HG02840 (cell line): ENCODE results near the gene NTSR1.

ENCODE experiments used
- ATAC-seq: cut with Tn5 transposase; IDR thresholded peaks from one replicate; pipeline ENCODE4 v1.9.1; 2021; ENCODE audit warnings: mild to moderate bottlenecking, moderate library complexity, moderate number of reproducible peaks; ENCODE audit not compliant: unreplicated experiment, low FRiP score

The NTSR1 gene

DNA sequence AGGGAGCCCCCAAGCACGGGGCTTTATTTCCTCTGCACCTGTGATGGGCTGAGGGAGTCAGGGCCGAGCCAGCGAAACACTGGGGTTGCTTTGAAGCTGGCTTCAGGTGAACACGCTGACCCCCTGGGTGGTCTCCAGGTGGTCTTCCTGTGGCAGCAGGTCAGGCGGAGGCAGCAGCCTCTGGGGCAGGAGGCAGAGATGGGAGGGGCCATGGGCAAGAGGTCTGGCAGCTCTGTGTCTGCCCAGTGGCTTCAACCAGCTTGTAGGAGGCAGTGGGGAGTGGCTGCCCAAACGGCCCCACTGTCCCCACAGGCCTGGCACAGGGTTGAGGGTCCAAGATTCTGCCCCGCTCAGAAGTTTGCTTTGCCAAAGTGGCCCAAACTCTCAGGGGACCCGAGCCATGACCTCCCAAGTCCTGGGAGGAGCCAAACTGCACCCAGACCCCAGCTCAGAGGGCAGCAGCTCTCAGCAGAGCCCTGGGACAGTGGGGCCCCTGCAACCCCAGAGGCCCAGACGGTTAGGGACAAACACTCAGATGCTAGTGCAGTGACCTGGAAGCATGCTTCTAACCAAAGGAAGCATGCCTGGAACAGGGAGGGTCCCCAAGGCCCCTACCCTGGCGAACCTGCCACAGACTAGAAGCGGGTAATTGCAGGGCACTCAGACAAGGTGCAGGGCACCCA, 15.3 kb downstream of the NTSR1 start:
- no peak for ATAC-seq

DNA sequence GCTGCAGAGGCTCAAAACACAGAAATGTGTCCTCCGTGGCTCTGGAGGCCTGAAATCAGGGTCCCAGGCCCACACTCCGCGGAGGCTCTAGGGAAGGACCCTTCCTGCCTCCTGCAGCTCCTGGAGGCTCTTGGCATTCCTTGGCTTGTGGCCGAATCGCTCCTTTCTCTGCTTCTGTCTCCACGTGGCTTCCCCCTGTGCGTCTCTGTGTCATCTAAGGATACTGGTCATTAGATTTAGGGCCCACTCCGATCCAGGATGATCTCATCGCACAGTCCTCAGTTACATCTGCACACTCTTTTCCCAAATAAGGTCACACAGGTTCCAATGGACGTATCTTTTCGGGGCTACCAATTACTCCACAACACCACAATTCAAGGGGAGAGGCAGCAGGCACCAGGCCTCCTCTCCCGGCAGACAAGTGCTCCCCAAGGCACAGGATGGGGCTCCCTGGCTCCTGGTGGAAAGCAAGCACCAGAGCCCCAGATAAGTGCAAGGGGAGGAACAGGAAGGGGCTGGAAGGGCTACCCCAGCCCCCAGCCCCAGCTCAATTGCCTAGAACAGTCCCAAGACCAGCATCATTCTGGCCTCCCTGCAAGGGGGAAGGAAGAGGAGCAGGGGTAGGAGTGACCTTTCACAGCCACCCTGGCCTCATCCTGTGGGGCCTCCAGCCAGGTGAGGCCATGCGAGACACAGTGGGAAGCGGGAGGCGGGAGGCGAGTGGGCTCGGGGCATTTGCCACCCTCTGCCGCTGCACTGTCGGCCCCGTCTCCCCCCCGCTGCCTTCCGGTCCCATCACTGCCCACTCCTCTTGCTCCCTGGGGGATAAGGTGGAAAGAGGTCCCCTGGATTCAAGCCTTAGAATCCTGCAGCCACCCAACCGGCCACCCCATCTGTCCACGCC, 16.3 kb downstream of the NTSR1 start:
- ATAC-seq = no peak

DNA sequence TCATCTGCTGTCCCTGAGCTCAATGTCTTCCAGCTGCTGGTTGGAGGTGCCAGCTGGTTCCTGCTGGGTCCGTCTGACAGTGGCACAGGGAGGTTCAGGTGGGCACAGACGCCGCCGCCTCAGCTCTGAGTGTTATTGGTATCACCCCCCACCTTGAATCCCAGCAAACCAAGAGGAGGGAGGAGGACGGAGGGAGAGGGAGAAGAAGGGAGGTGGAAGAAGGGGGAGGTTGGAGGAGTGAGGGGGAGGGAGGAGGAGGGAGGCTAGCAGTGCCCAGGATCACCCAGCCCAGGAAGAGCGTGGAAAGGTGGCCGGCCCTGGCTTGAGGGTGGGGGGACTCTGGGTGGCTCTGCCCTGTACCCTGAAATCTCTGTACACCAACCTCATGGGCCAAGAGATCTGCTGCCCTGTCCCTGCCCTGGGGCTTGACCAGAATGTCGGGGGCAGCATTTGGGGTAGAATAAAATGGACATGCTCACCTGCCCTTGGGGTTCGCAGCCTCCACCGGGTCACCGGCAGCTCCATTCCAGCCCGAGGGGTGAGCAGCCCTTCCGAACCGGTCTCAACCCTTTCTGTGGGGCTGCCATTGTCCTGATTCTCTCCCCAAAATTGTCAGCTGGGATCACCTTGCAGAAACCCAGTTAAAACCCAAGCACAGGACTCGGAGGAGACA, 17.1 kb downstream of the NTSR1 start:
- no peak for ATAC-seq

DNA sequence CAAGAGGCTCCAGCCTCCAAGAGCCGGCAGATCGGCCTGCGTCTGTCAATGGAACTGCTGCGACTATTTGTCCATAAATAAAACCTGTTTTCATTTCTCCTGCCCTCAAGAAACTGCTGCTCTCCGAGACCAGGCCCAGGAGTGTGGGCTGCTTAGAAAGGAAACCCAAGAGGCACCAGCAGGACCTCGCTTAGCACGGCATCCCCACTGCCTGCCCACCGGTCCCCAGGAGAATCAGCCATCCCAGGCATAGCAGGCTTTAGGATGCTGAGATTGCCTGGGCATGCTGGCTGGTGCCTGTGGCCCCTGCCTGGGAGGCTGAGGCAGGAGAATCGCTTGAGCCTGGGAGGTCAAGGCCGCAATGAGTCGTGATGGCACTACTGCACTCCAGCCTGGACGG, 17.6 kb downstream of the NTSR1 start:
- no peak for ATAC-seq

DNA sequence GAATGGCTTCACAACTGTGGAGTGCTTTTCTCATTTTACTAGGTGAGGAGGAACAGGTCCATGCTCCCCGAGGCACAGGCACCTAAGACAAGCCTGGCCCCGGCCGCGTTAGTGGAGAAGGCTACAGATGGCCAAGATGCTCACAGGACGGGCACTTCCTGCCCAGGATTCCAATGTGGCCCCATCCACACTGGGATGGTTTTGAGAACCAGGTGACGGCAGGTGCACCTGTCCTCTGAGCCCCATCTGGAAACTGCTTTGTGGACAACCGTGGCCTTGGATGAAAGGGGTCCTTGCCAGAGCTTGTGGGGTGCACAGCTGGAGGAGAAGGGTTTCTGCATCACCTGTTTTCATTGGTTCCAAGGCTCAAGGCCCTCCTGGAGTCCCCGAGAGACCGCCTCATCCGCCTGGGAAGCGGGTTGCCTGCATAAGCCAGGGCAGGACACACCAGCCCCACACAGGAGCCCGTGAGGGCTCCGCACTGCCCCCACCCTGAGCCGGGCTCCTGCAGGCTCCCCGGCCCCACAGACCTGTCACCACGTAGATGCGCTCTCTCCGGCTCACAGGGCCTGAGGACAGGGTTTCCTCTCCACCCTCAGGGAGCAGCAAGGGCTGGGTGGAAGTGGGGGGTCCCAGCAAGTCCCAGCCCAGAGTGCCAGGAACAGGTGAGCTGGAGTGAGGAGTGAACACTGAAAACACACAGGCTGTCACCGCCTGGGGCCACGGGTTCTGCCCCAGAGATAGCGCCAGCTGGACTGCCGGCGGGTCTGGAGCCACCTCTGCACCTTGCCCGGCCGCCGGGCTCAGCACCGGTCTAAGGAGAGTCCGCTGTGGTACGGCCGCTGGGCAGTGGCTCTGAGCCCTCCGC, 18.3 kb downstream of the NTSR1 start:
- no peak for ATAC-seq

DNA sequence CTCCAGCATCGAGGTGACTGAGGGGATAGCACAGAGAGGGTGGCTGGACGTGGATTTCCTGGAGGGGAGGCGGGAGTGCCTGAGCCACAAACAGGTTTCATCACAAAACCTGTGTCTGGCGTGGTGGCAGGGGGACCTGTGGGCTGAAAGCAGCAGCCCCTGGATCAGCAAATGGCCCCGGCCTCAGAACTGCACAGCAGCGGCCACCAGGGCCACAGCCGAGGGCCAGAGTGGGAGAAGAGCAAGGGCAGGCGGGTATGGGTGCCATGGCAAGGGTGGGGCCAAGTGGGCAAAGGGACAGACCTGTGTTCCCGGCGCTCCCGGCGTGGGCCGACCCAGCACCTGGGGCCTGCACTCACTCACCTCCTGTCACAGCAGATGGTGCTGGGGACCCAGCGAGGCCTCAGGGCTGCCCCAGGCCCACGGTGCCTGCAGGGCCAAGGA, 19.0 kb downstream of the NTSR1 start:
- no peak for ATAC-seq

DNA sequence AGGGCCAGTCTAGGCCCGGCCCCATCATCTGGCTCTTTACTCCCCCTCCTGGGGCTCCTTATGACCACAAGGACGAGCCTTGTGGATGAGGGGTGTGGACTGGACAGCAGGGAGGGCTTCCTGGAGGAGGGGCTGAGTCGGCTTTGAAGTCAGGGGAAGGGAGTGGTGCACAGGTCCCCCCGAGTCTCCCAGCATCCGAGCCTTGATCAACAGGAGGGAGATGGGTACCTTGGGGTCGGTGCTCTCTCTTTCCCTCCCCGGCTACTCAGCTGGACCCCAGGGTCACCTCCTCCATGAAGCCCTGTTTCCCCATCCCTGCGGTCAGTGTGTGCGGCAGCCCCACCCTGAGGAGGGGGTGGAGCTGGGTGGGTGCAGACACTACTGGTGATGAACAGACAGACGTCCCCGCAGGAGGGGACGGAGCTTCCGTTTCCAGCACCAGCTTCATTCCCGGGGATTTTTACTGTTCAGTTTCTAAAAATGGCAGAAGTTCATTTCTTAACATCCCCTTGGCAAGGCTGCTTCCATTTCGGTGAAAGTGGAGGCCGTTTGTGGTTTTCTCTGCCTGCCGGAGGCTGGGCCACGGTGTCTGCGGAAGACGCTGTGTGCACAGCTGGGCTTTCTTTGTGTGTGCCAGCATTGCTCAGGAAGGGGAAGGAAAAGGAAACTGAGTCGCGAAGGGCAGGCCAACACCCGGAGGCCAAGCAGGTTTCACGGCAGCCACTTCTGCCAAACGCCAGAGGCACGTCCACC, 19.6 kb downstream of the NTSR1 start:
- ATAC-seq = no peak

DNA sequence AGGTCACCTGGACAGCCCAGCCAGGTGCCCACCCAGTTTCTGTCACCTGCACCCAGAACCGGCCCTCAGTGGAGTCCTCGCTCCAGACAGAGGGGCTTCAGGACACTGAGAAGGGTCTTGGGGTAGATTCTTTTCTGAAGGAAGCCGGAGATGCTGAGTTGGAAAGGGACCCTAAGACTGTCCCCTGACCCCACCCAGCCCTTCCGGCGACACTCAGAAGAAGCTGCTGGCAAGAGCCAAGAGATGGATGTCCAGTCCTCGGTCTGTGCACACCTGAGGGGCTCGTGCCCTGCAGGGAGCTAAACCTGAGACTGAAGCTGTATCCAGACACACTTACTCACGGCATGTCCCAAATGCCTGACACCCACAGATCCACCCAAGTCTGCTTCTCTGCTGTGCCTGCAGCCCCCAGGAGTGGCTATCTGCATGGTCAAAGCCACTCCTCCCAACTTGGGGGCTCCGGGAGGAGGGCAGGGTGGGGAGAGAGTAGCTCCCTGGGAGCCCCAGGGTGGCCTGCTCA, 20.2 kb downstream of the NTSR1 start:
- ATAC-seq = no peak

DNA sequence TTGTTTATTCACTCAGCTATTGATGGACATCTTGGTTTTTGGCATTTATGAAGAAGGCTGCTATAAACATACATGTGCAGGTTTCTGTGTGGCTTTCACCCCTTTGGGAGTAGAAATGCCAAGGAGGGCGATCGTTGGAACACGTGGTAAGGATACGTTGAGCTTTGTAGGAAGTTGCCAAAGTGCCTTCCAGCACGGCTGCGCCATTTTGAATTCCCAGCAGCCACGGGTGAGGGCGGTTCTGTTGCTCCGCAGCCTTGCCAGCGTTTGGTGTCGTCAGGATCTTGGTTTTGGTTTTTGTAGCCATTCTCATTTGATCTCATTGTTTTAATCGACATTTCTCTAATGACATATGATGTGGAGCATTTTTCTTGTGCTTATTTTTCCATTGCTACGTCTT, 21.8 kb downstream of the NTSR1 start:
- no peak for ATAC-seq

DNA sequence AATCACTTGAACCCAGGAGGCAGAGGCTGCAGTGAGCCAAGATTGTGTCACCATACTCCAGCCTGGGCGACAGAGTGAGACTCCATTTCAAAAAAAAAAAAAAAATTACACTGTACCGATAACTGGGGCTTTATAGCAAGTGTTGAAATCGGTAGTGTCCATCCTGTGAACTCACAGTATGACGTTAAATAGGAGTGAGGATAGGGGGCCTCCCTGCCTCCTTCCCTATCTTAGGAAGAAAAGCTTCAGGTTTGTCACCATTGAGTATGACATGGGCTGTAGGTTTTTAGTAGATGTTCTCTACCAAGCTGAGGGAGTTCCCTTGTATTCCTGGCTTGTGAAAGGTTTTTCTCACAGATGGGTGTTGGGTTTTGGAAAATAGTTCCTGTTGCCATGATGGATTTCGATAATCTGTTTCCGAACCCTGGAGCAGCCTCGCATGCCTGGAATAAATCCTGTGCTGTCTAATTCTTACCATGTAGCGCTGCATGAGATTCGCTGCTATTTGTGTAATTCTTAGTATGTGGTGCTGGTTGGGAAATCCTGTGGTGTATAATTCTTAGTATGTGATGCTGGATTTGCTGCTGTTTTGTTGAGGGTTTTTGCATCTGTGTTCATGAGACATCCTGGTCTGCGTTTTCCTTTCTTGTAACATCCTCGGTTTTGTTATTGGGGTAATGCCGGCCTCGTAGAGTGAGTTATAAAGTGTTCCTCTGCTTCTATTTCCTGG, 23.6 kb downstream of the NTSR1 start:
- ATAC-seq = no peak

DNA sequence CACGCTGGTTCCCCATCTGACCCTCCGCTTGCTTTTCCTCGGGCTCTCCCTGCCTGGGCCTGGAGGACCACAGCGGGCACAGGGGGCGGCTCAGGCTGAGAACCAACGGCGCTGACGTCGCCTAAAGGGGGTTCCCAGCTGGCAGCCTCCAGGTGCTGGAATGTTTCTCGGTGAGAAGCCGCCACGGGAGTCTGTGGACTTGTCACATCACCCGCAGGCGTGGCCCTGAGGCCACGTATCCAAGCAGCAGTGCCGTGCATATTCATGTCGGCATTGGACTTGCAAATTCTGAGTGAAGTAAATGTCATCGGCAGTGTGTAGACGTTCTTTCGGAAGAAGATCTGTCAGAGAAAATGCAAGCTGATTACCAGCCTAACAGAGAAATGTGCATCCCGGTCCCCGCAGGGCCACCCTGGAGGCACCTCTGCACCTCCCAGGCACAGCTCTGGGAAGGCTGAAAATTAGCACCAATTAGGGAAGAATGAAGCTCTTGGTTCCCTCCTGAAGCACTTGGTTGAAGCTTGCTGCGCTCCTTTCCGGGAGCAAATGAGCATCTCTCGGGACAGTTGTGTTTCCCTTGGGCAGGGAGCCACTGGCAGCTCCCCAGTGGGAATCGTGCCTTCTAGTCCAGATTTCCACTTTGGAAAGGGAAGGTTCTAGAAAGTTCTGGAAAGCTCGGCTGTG, 24.3 kb downstream of the NTSR1 start:
- ATAC-seq = no peak

DNA sequence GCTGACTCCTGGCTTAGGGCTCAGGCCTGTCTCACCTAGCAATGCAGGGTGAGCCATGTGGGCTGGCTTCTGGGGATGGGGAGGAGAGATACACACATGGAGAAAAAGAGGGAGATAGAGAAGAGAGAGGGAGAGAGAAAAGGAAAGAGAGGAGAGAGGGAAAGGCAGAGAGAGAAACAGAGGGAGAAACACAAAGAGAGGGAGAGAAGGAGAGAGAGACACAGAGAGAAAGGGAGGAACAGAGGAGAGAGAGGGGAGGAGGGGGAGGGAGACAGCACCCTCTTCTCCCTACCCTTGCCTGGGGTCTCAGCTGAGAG, 24.8 kb downstream of the NTSR1 start:
- no peak for ATAC-seq

DNA sequence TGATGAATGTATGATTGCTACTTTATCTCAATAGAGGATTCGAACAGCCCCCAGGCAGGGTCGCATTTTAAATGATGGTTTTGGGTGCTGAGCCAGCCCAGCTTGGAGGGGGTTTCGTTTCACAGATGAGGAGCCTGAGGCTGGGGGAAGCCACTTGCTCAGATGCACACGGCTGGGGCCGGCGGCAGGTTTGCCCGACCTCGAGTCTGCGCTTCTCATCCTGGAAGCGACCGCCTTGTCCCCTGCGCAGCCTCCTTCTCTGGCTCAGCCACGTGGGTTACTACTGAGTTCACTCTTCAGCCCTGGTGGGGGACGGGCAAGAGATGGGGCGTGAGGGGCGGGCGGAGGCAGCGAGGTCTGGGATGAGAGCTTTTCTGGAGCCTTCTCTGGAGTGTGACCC, 25.3 kb downstream of the NTSR1 start:
- ATAC-seq = no peak

DNA sequence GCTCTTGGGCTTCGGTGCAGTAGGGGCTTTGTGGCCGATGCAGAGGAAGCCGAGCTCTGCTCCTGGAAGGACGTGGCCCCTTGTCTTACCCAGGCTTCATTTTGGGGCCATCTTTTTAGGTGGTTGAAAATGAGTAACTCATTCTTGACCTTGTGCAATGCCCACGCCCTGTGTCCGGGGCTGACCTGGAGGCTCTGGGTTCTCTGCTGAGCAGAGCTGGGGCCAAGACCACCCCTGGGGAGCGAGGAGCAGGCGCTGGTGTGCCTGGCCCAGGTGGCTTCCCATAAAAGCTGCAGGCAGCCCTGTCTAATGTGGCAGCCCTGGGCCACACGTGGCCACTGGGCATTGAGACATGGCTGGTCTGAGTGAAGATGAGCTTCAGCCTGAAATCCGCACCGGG, 25.7 kb downstream of the NTSR1 start:
- no peak for ATAC-seq

DNA sequence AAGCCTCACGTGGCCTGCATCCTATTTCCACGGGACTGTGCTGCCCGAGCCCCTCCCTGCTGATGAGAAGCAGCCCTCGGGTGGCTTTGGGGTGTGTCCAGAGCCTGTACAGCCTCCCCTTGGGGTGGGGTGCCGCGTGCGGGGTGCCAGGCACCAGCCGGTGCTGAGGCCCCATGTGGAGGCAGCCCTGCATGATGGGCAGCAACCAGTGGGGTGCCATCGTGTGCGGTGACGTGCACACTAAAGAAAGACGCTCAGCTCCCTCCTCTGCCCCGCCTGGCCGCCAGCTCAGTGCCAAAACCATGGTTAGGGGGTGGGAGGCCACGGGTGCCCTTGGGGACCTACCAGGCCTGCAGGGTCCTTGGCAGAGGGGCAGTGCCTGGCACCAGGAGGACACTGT, 26.2 kb downstream of the NTSR1 start:
- ATAC-seq = no peak

DNA sequence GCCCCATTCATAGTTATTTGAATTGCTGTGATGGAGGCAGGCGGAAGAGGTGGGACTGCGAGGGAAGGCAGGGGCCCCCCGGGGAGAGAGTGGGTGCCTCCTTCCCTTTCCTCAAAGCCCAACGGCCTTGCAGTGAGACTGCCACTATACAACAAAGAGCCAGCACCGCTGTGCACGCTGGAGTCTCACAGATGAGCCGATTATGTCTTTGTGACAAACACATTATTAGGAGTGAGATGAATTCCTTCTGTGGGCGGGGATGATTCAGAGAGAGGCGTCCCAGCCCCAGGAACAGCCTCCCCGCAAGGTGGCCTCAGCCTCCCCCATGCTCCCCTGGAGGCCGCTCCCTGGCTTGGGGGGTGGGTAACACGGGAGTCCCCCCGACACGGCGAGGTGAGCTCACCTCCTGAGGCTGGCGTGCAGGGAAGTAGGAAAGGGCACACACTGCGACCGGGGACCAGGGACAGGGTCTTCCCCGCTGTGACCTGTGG, 26.7 kb downstream of the NTSR1 start:
- ATAC-seq = no peak

DNA sequence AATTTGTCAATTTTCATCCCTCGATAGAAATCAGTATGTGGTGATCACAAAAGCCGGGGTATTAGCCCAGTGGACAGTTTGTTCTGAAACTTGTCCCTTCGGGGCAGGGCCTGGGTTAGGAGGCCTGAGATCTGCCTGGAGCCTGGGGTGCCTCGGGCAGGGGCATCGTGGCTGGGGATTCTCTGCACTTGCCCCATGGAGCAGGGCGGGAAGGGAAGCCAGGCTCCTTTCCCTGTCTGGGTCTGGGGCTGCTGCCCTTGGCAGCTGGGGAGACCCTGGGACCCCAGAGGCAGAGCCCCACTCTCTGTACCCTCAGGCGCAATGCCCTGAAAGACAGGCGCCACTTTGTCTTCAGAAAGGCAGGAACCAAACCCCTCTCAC, 27.4 kb downstream of the NTSR1 start:
- ATAC-seq = no peak

DNA sequence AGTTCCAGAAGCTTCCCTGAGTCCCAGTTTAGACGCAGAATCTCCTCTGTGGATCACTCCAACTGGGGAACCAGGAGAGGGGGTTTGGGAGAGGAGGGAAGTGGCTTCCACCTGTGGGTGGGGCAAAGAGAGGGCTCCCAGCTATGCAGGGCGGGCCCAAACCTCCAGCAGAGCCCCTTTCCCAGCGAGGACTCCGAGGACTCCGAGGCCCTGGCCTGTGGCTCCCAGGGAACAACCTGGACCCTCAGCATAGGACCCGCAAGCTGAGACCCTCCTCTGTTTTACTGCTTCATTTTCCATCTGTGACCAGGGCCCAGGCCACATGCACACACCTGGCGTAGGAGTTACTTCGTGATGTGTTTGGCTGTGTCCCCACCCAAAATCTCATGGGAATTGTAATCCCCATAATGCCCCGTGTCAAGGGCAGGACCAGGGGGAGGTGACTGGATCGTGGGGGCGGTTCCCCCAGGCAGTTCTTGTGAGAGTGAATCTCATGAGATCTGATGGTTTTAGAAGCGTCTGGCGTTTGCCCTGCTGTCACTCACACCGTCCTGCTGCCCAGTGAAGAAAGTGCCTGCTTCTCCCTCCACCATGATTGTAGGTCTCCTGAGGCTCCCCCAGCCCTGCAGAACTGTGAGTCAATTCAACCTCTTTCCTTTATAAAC, 27.9 kb downstream of the NTSR1 start:
- no peak for ATAC-seq
